GM10266 (cell line): Measurements from ENCODE around the gene GMDS.

ENCODE experiments used
- DNase-seq: peaks from one replicate; pipeline ENCODE4 v3.0.0; 2012; ENCODE audit errors: extremely low spot score
- CTCF ChIP-seq: IDR thresholded peaks from 2 replicates; pipeline ENCODE4 v1.5.1; 2012; ENCODE audit warnings: mild to moderate bottlenecking, low read depth; ENCODE audit not compliant: control insufficient read depth, insufficient read depth; ENCODE audit errors: missing control alignments

GMDS gene

GRCh38 chr6:1819007-1819406, 426.4 kb downstream of the GMDS start:
- TF ChIP-seq CTCF: no peak
- DNase-seq: no peak

GRCh38 chr6:1817033-1817761, 428.2 kb downstream of the GMDS start:
- DNase-seq: no peak
- no peak for TF ChIP-seq CTCF

DNA sequence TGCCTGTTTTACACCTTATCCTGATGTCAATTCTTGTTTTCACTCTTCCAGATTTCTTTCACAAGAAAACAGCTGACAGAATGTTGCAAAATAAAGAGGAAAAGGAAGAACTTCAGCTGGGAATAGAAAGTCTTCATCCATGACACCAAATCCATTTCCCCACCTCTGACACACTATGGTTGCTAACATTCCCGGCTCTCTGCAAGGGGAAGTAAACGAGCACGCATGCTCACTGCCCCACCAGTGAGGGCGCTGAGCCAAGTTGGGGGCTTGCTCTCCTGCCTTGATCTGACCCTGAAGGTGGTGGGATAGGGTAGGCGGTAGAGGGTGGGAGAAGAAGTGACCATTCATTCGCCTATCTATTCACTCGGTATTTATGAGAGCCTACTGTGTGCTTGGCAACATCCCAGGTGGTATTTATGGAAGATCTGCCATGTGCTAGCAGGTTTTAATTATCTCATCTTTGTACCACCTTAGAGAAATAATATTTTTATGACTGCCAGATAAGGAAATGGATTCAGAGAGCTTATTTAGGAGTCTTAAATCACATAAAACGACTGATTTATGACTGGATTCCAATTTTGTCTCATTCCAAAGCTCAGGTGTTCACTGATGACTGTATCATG, 429.5 kb downstream of the GMDS start:
- DNase-seq: no peak
- no peak for TF ChIP-seq CTCF

- no peak for DNase-seq
- TF ChIP-seq CTCF: no peak
Observed at GRCh38 chr6:1814279-1814678, 431.1 kb downstream of the GMDS start.

- no peak for TF ChIP-seq CTCF
- DNase-seq: no peak
Observed at GRCh38 chr6:1812487-1812886, 432.9 kb downstream of the GMDS start.

DNA sequence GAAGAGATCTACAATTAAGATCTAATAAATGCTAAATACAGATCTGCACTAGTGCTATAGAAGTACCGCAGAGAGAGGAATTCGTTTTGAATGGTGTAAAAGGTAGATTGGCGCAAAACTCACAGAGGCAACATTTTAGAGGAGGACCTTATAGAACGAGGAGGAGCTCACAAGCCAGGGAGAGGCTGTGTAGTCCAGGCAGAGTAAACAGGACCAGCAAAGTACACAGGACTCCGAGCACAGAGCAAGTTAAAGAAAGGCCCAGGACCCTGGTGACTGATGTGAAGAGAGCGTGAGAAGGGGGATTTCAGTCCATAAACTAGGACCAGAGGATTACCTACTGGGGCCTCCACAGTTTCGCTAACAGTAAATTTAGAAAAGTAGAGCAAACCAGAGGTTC, 433.4 kb downstream of the GMDS start:
- no peak for DNase-seq
- TF ChIP-seq CTCF: no peak

- no peak for DNase-seq
- TF ChIP-seq CTCF: no peak
Observed at GRCh38 chr6:1810880-1811279, 434.5 kb downstream of the GMDS start.
